ENCODE results near the gene TXNDC11. TPM values are rescaled to one million over a fixed set of nuclear protein-coding genes. Genes with fewer than 3 reads are reported as not detected.

Gene TXNDC11
- total RNA-seq, 1 donor from 2014 or later = 29.0 TPM

DNA sequence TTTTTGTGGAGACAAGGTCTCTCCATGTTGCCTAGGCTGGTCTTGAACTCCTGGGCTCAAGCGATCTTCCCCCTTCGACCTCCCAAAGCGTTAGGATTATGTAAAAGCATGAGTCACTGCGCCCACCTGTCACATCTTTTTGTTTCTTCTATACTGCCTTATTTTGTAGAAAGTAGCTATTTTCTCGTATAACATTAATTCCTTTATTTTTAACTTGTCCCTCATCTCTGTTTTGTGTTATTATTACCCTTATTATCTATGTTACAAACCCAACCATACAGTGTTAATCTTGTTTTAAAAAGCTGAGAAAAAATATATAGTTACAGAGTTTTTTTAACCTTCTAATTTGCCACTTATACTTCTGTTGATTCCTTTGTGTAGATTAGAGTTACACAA, 1.4 kb upstream of the TXNDC11 start:
- DNase-seq (ENCODE audit: low read depth) (no peak), FAIRE-seq (no peak)
- Mint-ChIP-seq H3K4me1 (ENCODE audit: low read depth, unreplicated experiment) (peaks cover 14% of the 10 kb centered on the region), H3K9me3 (ENCODE audit: unreplicated experiment) (no peaks in the 10 kb centered on the region), H3K4me3 (ENCODE audit: unreplicated experiment) (peak overlapping the region; percentile 81), H3K36me3 (ENCODE audit: low read depth, unreplicated experiment) (no peaks in the 10 kb centered on the region), H3K27me3 (ENCODE audit: low read depth, unreplicated experiment) (no peaks in the 10 kb centered on the region), H3K27ac (ENCODE audit: unreplicated experiment) (peak overlapping the region; percentile 87)
- H3K79me2 ChIP-seq (ENCODE audit: insufficient read depth, low read length) = peaks cover 33% of the 10 kb centered on the region
- H3K9ac ChIP-seq (ENCODE audit: low read length) = no peak overlapping the region
- TF ChIP-seq EZH2 (IDR thresholded peaks at IDR 0.05; ENCODE audit: insufficient read depth, low read length) = no peak
- H3K36me3 ChIP-seq (ENCODE audit: insufficient read depth, low read length) = peaks cover 10% of the 10 kb centered on the region
- H3K4me3 ChIP-seq (ENCODE audit: insufficient read depth, low read depth, low read length) = no peak overlapping the region
- no peaks in the 10 kb centered on the region for H3K27me3 ChIP-seq (ENCODE audit: insufficient read depth, low read length)
- H2AFZ ChIP-seq (ENCODE audit: low read depth, low read length) = no peak overlapping the region
- no peaks in the 10 kb centered on the region for H3K9me3 ChIP-seq (ENCODE audit: insufficient read depth, low read depth, low read length)
- peaks cover 12% of the 10 kb centered on the region for H3K4me1 ChIP-seq (ENCODE audit: insufficient read depth, low read length)
- no peak overlapping the region for H3K4me2 ChIP-seq (ENCODE audit: low read length)
- H3K27ac ChIP-seq (ENCODE audit: low read depth, low read length) = no peak overlapping the region
- H4K20me1 ChIP-seq (ENCODE audit: insufficient read depth, low read length) = peaks cover 26% of the 10 kb centered on the region

DNA sequence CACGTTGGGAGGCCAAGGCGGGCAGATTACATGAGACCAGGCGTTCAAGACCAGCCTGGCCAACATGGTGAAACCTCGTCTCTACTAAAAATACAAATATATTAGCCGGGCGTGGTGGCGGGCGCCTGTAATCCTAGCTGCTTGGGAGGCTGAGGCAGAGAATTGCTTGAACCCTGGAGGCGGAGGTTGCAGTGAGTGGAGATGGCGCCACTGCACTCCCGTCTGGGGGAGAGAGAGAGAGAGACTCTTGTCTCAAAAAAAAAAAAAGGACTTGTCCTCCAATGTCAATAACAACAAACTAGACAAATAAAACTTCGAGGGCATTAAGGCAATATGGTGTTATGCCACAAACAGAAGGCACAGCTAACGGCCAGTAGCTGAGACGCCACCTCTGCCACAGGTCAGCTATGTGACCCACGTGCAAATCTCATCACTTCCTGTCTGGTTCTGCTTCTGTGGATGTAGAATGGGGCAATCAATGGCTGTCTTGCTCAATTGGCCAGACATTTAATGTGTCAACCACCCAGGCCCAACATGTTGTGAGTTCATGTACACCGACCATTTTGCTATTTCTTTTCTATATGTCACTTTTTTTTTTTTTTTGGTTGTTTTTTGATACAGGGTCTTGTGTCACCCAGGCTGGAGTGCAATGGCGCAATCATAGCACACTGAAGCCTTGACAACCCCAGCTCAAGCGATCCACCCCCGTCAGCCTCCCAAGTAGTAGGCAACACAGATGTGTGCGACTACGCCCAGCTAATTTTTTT, 834 bp upstream of the TXNDC11 start:
- no peak for TF ChIP-seq EZH2 (IDR thresholded peaks at IDR 0.05; ENCODE audit: insufficient read depth, low read length)
- TF ChIP-seq, protein P1, sequence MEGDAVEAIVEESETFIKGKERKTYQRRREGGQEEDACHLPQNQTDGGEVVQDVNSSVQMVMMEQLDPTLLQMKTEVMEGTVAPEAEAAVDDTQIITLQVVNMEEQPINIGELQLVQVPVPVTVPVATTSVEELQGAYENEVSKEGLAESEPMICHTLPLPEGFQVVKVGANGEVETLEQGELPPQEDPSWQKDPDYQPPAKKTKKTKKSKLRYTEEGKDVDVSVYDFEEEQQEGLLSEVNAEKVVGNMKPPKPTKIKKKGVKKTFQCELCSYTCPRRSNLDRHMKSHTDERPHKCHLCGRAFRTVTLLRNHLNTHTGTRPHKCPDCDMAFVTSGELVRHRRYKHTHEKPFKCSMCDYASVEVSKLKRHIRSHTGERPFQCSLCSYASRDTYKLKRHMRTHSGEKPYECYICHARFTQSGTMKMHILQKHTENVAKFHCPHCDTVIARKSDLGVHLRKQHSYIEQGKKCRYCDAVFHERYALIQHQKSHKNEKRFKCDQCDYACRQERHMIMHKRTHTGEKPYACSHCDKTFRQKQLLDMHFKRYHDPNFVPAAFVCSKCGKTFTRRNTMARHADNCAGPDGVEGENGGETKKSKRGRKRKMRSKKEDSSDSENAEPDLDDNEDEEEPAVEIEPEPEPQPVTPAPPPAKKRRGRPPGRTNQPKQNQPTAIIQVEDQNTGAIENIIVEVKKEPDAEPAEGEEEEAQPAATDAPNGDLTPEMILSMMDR (IDR thresholded peaks at IDR 0.05; ENCODE audit: insufficient read depth, low read depth, low read length) = no peak
- Histone ChIP-seq H3K9me3 (ENCODE audit: insufficient read depth, low read depth, low read length) (no peaks in the 10 kb centered on the region), H3K27ac (ENCODE audit: low read depth, low read length) (peak overlapping the region; percentile 80), H2AFZ (ENCODE audit: low read depth, low read length) (peak overlapping the region; percentile 75), H3K4me1 (ENCODE audit: insufficient read depth, low read length) (peaks cover 12% of the 10 kb centered on the region), H3K79me2 (ENCODE audit: insufficient read depth, low read length) (peaks cover 39% of the 10 kb centered on the region), H3K36me3 (ENCODE audit: insufficient read depth, low read length) (peaks cover 7% of the 10 kb centered on the region), H3K27me3 (ENCODE audit: insufficient read depth, low read length) (no peaks in the 10 kb centered on the region), H3K4me3 (ENCODE audit: insufficient read depth, low read depth, low read length) (peak overlapping the region; percentile 98), H3K4me2 (ENCODE audit: low read length) (peak overlapping the region; percentile 99), H3K9ac (ENCODE audit: low read length) (peak overlapping the region; percentile 96), H4K20me1 (ENCODE audit: insufficient read depth, low read length) (peaks cover 32% of the 10 kb centered on the region)
- peaks cover 14% of the 10 kb centered on the region for H3K4me1 Mint-ChIP-seq (ENCODE audit: low read depth, unreplicated experiment)
- H3K9me3 Mint-ChIP-seq (ENCODE audit: unreplicated experiment) = no peaks in the 10 kb centered on the region
- FAIRE-seq (no peak), DNase-seq (ENCODE audit: low read depth) (peak; percentile 37)
- H3K27ac Mint-ChIP-seq (ENCODE audit: unreplicated experiment) = peak overlapping the region; percentile 87
- H3K36me3 Mint-ChIP-seq (ENCODE audit: low read depth, unreplicated experiment) = peaks cover under 1% of the 10 kb centered on the region
- H3K4me3 Mint-ChIP-seq (ENCODE audit: unreplicated experiment) = peak overlapping the region; percentile 81
- no peaks in the 10 kb centered on the region for H3K27me3 Mint-ChIP-seq (ENCODE audit: low read depth, unreplicated experiment)

DNA sequence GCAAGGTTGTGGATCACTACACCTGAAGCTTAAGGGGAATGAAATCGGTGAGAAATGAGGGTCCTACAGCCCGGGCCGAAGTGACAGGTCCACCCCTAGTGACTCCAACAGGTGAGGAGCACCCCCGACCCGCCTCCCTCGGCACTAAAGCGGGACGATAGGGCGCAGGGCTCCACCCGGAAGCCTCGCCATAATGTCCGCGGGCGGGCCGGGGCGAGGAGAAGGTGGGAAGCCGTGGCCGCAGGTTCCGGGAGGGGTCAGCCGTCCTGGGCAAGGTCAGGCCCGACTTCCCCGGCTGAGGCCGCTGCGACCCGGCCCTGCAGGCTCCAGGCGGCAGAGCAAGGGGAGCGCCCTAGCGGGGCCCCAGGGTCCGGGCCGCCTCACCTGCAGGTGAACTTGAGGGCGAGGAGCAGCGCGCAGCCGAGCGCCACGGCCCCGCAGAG, 543 bp downstream of the TXNDC11 start:
- FAIRE-seq = no peak
- H3K79me2 ChIP-seq (ENCODE audit: insufficient read depth, low read length) = peaks cover 52% of the 10 kb centered on the region

More for the DNA sequence above, 543 bp downstream of the TXNDC11 start:
- Histone ChIP-seq H4K20me1 (ENCODE audit: insufficient read depth, low read length) (peaks cover 46% of the 10 kb centered on the region), H3K4me1 (ENCODE audit: insufficient read depth, low read length) (peaks cover 12% of the 10 kb centered on the region), H2AFZ (ENCODE audit: low read depth, low read length) (peak overlapping the region; percentile 75), H3K27ac (ENCODE audit: low read depth, low read length) (peak overlapping the region; percentile 80), H3K27me3 (ENCODE audit: insufficient read depth, low read length) (no peaks in the 10 kb centered on the region), H3K36me3 (ENCODE audit: insufficient read depth, low read length) (no peaks in the 10 kb centered on the region), H3K9ac (ENCODE audit: low read length) (peak overlapping the region; percentile 96), H3K4me3 (ENCODE audit: insufficient read depth, low read depth, low read length) (peak overlapping the region; percentile 98), H3K9me3 (ENCODE audit: insufficient read depth, low read depth, low read length) (no peaks in the 10 kb centered on the region), H3K4me2 (ENCODE audit: low read length) (peak overlapping the region; percentile 99)
- H3K27me3 Mint-ChIP-seq (ENCODE audit: low read depth, unreplicated experiment) = no peaks in the 10 kb centered on the region
- H3K4me1 Mint-ChIP-seq (ENCODE audit: low read depth, unreplicated experiment) = peaks cover 16% of the 10 kb centered on the region
- H3K36me3 Mint-ChIP-seq (ENCODE audit: low read depth, unreplicated experiment) = peaks cover 6% of the 10 kb centered on the region
- TF ChIP-seq, protein P1 (IDR thresholded peaks at IDR 0.05; ENCODE audit: insufficient read depth, low read depth, low read length) = no peak
- no peak for TF ChIP-seq EZH2 (IDR thresholded peaks at IDR 0.05; ENCODE audit: insufficient read depth, low read length)
- DNase-seq (ENCODE audit: low read depth) = no peak
- peak overlapping the region; percentile 98 for H3K4me3 Mint-ChIP-seq (ENCODE audit: unreplicated experiment)
- peak overlapping the region; percentile 94 for H3K27ac Mint-ChIP-seq (ENCODE audit: unreplicated experiment)
- no peaks in the 10 kb centered on the region for H3K9me3 Mint-ChIP-seq (ENCODE audit: unreplicated experiment)
